Suprapubic skin (tissue), 3 donors: ENCODE measurements around the gene BRD9.
"Not testable (repeated sequence)": the region's sequence is repeated elsewhere in the genome, so short reads cannot be mapped to it uniquely, and the experiment has no call there.

Source experiments
- POLR2AphosphoS5 ChIP-seq, 3 donors: sonication (generic); formaldehyde crosslinking; IDR thresholded peaks; one replicate each; pipeline ENCODE4 v1.6.1; 2017; ENCODE audit warnings: antibody characterized with exemption in 3 of 3
- TF ChIP-seq, protein P1 (sequence below), 2 donors: fragments of 200-600 bp in 1 of 2; fragments of 450-650 bp in 1 of 2; sonication (generic) in 1 of 2; IDR thresholded peaks; one replicate each; pipeline ENCODE4 v1.5.1; 2016 to 2019; ENCODE audit warnings: antibody characterized with exemption in 2 of 2, mild to moderate bottlenecking in 1 of 2, moderate library complexity in 1 of 2

DNA sequence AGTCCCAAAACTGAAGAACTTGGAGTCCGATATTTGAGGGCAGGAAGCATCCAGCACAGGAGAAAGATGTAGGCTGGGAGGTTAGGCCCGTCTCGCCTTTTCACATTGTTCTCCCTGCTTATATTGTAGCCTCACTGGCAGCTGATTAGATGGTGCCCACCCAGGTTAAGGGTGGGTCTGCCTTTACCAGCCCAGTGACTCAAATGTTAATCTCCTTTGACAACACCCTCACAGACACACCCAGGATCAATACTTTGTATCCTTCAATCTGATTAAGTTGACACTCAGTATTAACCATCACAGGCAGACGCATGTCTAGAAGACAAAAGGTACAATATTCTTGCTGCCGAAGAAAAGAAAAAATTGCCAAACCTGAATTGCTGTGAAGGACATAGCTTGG is 26.1 kb upstream of the BRD9 start:
- TF ChIP-seq, protein P1, sequence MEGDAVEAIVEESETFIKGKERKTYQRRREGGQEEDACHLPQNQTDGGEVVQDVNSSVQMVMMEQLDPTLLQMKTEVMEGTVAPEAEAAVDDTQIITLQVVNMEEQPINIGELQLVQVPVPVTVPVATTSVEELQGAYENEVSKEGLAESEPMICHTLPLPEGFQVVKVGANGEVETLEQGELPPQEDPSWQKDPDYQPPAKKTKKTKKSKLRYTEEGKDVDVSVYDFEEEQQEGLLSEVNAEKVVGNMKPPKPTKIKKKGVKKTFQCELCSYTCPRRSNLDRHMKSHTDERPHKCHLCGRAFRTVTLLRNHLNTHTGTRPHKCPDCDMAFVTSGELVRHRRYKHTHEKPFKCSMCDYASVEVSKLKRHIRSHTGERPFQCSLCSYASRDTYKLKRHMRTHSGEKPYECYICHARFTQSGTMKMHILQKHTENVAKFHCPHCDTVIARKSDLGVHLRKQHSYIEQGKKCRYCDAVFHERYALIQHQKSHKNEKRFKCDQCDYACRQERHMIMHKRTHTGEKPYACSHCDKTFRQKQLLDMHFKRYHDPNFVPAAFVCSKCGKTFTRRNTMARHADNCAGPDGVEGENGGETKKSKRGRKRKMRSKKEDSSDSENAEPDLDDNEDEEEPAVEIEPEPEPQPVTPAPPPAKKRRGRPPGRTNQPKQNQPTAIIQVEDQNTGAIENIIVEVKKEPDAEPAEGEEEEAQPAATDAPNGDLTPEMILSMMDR (IDR thresholded peaks at IDR 0.05), result not testable (repeated sequence)
- not testable (repeated sequence) for TF ChIP-seq POLR2AphosphoS5 (IDR thresholded peaks at IDR 0.05)
